Hypothalamus (tissue), 51 donors: ENCODE results near the gene KLHL12.

Experiments used
- DNase-seq, 51 donors: peaks; one replicate each; lab custom pipeline; 2025; lab: John Stamatoyannopoulos, UW

KLHL12 gene

DNA sequence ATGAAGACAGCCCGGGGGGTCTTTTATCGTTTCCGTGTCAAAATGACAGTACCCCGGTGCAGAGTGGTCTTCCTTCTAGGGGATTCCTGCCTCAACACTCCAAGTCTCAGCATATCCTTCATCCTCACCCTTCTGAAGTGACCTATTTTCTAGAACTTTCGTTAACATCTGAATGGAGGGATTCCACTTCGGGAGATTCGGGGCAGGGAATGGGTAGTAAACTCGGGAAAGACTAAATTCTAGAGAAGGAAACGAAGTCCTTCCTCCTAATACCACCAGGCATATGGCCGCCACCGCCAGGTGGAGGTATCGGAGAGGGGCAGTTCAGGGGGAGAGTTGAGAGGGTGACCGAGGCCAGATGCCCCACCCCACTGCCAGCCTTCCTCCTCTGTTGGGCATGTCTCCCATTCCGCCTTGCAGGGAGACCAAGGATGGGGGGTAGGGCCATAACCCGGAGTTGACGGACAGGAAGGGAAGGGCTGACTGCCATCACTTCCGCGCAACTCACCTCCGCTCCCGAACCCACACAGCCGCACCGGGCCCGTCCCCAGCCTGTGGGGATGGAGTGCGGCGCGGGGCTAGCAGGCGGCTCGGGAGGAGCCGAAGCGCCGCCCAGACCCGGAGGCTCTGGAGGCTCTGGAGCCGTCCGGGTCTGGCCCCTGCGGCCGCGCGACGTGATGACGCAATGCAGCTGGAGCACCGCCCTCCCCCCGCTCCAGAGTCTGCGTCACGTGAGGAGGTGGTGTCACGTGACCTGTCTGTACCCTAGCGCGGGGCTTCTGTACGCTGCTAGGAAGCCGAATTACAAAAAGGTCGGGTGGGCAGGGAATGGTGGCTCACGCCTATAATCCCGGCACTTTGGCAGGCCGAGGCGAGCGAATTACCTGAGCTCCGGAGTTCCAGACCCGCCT, at the start of gene KLHL12:
Gene KLHL12 (minus strand): TSS at position 654 of the 911 bp plus-strand sequence. CDS start 2,072 bp downstream, outside the sequence.
- DNase-seq = peak; percentile 76 to 97 (median 91)

DNA sequence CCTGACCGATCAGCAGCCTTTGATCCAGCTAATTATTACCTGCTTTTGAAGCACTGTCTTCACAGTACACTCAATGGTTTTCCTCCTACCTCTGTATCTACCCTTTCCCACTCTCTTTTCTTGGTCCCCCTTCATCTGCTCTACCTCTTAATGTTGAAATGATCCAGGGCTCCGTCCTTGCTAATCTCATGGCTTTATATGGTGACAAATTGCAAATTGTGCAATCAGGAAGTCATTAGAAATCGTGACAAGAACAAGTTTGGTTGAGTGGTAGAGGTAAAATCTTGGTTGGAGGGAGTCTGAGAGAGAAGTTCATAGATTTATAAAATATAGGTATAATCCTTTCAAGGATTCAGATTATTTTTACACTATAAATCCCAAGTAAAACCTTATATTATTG, 49.6 kb upstream of the KLHL12 start:
- DNase-seq = no peak

DNA sequence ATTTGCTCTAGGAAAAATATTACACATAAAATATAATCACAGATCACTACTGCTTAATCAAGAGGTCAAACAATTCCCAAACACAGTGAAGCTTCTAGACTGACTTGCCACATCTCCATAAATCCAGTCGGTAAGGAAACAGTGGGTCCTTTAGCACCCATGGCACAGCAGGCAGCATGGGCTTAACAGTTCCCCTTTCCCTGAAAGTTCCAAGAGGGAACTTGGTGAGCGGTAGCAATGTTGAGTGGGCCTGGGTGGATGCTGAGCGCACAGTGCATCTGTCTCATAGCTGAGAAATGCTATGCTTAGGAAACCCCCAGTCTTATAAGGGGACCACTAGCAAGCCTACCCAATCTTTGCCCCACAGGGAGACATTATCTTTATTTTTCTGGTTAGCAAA, 47.8 kb upstream of the KLHL12 start:
- no peak for DNase-seq

- DNase-seq = no peak
These were observed 45.0 kb upstream of the KLHL12 start for GRCh38 chr1:202972046-202972445.

GRCh38 chr1:202968895-202969295, 41.9 kb upstream of the KLHL12 start:
- peak in 23 of 51 donors; percentile 8 to 55 (median 22) for DNase-seq

DNA sequence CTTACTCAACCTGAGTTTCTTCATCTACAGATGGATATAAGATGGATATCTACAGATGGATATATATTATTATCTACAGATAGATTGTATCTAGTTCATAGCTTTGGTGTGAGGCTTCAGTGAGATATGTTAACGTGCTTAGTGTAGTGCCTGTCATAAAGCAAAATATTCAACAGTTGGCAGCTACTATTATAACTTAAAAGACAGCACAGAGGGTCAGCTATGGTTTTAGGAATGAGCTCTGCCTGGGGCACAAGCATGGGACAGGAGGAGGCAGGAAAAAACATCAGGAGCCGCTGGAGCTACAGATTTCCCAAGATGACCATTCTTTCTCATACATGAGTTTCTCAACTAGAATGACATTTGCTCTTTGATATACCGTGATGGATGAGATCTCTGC, 41.3 kb upstream of the KLHL12 start:
- no peak for DNase-seq

GRCh38 chr1:202967684-202968281, 40.7 kb upstream of the KLHL12 start:
- DNase-seq = peak in 6 of 51 donors; percentile 16 to 43 (median 34)

DNA sequence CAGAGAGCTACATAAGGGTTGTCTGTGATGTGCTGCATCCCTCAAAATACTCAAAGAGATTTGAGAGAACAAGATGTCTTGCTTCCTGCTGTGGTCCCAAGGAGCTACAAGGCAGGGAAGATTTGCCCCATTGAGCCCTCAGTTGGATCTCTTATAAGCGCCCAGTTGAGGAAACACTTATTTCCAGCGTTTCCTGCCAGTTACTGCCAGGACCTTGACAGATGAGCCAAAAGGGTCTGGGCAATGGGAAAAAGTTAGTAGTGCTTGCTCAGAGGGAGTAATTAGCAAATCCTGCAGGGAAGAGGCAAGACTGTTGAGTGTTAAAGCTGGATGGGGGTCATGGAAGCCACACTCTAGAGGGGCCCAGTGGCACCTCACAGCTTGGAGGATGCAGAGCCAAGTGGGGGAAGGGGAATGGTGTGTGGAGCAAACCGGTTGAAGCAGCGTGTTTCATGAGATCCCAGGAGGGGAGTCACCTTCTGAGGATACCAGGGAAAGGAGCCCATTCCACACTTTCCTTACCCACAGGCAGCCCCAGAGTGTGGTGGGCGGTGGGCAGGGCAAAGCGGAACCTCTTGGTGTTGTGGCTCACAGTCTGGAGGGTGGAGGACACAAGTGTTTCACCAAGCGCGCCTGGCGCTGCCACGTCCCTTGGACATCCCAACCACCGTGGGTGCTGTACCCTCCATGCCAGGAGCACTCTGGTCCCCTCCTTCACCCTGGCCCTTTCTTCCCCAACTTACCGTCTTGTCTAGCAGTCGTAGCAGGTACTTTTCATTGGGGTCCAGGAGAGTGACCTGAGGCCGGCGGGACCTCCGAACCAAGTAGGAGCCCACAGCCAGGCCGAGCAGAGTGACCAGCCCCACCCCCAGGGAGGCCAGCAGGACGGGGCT, 39.2 kb upstream of the KLHL12 start:
- DNase-seq = peak in 4 of 51 donors; percentile 32 to 49 (median 40)

DNA sequence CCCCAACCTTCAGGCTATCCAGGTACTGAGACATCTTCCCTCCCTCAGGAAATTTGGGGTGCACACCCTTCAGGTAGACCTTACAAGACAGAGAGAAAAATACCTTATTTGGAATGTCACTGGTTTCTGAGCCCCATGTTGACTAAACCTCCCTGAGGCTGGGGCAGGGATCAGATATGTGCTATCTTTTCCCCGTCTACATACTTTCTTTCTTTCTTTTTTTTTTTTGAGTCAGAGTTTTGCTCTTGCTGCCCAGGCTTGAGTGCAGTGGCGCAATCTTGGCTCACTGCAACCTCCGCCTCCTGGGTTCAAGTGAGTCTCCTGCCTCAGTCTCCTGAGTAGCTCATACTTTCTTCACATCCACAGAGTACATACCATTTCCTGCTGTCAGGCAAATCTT, 38.4 kb upstream of the KLHL12 start:
- DNase-seq = no peak

- no peak for DNase-seq
These were observed 37.9 kb upstream of the KLHL12 start for GRCh38 chr1:202964791-202965410.

- no peak for DNase-seq
These were observed 34.3 kb upstream of the KLHL12 start for GRCh38 chr1:202961220-202961880.

- no peak for DNase-seq
These were observed 32.2 kb upstream of the KLHL12 start for GRCh38 chr1:202959276-202959620.

DNA sequence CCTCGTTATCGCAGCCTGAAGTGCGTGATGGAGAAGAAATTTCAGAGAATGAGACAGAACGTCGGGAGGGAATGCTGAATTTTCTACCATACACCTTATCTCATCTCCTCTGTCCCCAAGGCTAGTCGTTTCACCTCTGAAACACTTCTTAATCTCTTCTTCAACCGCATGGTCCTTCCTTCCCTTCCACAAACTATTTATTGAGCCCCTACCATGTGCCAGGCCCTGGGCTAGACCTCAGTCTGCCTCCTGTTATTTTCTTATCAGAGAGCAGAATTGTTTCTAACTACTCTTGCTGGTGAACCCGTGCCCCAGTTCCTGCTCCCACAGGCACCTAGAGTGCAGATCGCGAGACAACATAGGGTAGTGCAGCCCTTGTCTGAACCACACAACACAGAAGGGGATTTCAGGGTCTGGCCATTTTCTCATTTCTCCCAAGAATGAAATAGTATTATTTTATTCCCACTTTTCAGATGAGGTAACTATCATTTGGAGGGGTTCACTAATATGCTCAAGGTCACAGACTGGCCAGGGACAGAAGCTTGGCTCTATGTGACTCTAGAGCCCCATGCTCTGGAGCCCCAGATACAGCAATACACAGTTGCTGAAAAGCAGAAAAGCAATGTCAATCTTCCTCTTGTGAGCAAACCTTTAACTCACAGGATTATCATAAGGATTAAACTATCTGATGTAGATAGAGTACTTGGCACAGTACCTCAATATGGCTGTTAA, 31.7 kb upstream of the KLHL12 start:
- DNase-seq = no peak

DNA sequence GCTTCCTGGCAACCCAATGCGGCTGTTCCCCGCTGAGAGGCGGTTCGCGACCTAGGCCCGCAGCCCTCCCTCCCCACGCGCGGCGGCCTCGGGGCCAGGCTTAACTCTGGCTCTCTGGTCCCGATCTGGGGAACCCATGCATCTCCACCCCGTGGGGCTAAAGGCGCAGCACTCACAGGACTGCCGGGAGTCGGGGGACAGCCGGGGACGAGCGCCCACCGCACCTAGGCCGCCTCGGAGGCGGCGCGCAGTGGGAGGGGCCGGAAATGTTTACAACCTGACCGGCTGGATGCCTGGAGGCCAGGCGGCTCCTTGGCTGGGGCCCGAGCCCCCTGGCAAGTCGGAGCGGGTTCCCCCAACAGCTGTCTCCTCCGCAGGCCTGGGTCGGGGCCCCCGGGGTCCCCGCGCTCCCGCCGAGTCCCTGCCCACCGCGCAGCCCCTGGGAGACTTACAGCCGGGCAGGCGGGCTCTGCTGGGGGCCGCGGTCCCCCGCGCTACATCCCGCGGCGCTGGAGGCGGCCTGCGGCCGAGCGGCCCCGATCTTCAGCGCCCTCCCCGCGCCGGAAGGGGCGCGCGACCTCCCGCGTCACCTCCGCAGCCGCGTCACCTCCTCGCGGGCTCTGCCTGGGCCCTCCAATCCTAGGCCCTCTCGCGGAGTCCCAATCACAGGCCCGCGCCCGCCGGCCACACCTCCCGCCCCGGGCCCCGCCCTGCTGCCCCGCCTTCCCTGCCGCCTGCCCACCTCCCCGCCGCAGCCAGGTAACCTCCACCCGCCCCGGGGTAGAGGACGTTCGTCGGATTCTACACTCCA, 30.9 kb upstream of the KLHL12 start, which contains the start of gene ADIPOR1:
Gene ADIPOR1 (minus strand): TSS at position 580 of the 811 bp plus-strand sequence. CDS start 7,242 bp downstream, outside the sequence.
- peak in 50 of 51 donors; percentile 26 to 95 (median 83) for DNase-seq

DNA sequence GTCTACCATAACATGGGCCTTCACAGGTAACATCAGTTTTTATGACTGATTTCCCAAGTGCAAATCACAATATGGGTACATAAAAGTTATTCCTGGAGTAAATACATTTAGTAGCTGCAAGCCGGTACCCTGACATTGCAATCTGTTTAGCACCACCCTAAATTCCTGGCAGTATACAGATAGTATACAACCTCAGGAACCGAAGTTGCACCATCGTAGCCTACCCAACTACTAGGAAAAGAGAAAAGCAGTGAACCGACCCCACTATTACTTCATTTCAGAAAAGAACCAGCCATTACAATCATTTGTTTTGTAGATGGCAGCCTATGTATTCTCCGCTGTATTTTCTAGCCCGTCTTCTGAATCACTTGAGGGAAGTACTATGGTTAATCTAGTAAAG, 29.9 kb upstream of the KLHL12 start:
- DNase-seq = no peak

- no peak for DNase-seq
These were observed 27.2 kb upstream of the KLHL12 start for GRCh38 chr1:202954057-202954745.

- no peak for DNase-seq
These were observed 26.4 kb upstream of the KLHL12 start for GRCh38 chr1:202953392-202953791.

DNA sequence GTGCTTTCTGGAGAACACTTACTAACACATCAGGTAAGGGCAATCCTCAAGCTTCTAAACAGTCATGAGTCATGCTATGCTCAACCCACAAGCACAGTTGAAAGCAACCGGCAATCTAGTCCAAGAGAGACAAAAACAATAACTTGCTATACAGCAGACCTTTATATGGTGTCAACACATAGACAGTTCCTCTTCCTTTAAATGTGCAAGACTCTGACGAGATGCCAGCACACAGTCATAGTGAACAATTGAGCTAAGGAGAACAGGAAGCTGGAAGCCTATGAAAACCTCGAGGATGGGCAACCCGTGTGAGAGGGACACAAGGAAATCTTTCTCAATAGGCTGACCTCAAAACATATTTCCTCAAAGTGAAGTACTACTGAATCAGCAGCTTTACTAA, 25.8 kb upstream of the KLHL12 start:
- DNase-seq = peak in 9 of 51 donors; percentile 3 to 27 (median 11)
